CD4-positive, alpha-beta T cell treated with Interleukin-15 for 4 hours (primary cell): ENCODE data around the gene TRPC1.

Source experiments
- DNase-seq: peaks from one replicate; pipeline ENCODE4 v3.0.0-alpha.2; 2020; ENCODE audit warnings: low spot score

The TRPC1 gene

DNA sequence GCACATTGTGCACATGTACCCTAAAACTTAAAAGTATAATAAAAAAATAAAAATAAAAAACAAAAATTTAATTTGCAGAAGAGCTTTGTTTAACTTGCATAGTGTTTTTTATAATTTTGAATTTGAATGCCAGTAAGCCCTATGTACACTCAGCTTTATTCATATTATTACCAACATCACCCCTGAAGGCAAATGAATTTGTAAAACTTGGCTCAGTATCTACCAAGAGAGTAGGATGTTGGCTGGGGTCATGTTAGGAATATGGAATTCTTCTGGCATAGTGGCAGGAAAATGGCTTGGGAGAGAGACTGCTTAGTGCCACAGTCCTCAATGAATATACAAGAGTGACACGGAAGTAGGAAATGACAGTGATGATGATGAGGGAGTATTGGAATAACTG lies 30.7 kb downstream of the TRPC1 start:
- no peak for DNase-seq

DNA sequence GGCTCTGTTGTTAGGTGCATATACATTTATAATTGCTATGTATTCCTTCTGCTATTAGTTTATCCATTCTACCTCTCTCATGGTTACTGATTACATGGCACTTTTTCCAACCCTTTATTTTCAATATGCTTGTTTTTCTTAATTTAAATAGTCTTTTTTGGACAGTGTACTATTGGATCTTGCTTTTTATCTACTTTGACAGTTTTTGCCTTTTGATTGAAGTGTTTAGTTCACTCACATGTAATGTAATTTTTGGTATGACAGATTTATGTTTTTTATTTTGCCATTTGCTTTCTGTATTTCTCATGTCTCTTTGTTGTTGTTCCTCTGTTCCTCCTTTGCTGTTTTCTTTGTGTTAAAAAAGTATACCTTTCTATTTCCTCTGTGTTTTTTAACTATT lies 44.5 kb downstream of the TRPC1 start:
- DNase-seq, result no peak

DNA sequence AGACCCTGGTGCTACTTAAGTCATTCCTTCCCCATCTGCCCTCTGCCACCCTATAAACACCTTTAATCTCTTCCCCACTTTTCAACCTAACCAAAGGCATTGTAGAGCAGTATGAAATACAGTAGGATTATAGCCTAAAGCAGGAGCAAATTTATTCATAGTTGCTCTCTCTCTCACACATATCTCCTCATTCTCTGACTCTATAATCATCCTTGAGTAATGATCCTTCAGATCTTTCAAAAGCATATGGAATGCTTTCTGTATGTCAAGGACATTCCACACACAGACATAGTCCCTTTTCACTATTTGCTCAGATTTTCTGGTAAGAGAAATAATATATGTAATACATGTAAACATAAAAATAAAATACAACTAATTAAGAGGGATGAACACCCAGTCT lies 54.1 kb downstream of the TRPC1 start:
- no peak for DNase-seq

DNA sequence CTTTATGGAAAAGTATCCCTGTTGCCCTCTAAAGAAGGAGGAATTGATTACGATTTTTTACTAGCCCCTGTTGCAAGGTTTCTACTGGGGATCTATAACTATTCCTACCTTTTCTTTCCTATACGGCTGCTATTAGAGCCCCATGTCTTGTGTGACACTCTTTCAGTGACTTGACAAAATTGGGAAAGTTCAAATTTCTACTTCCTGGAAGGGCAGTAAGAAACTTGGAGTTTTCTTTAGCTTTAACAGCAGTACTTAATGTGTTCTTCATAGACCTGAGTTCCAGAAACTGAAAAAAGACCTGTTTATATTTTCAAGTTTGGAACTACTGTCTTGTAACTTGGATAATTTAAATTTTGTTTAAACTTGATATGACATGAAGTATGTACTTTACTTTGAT lies 54.7 kb downstream of the TRPC1 start:
- DNase-seq, result no peak

DNA sequence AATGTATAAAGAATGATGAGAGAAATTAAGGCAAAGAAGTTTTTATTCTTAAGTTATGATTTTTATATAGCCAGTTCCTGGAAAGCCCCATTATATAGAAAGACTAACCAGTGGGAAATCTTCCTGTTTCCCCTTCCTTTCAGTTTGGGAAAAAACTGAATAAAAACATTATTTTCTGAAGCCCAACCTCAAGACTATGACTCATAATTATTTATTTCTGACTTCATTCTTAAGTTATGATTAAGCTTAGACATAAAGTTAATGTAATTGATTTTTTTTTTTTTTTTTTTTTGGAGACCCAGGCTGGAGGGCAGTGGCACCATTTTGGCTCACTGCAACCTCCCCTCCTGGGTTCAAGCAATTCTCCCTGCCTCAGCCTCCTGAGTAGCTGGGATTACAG lies 55.8 kb downstream of the TRPC1 start:
- DNase-seq, result no peak

DNA sequence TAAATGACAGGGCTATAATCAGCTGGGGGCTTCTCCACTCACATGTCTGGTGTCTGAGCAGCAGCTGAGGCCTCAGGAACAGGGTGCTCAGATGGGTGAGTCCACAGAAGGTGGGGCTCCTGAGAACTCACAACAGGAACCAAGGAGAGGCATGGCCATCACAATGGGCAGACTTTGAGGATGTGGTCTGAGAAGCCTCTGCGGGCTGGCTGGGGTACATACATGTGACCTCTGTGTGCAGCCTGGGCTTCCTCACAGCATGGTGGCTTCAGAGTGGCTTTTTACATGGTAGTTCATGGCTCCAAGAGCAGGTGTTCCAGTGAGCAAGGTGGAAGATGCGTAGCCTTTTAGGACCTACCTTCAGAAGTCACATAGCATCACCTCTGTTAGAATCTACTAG lies 58.8 kb downstream of the TRPC1 start:
- DNase-seq, result no peak

DNA sequence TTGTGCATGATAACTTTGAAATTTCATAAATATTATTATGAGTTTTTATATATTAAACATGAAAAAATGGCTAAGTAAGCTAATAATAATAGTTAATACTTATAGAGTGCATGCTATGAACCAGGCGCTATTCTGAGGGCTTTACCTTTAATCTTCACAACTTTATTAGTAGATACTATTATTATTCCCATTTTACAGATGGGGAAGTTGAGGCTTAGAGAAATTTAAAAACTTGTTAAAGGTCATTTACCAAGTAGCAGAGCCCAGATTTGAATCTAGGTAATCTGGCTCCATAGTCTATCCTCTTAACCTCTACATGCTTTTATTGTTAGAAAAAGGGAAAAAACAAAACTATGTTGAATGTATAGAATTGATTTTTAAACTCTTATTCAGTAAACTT lies 60.4 kb downstream of the TRPC1 start:
- no peak for DNase-seq

DNA sequence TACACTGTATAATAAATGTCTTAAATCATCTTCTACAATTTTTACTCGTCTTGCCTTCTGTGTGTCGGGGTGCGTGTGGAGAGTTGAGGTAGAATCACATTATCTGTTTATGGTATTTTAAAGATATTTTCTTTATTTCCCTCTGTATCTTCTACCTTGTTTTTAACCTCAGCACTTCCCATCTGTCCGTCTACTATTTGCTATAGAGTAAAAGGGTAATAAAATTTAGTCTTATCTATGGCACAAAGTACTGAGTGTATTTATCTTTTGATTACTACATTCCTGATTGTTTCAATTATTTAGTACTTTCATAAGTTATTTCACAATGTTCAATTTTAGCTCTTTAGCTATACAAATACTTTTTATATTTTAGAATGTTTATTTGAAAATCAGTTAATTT lies 62.2 kb downstream of the TRPC1 start:
- DNase-seq, result no peak

DNA sequence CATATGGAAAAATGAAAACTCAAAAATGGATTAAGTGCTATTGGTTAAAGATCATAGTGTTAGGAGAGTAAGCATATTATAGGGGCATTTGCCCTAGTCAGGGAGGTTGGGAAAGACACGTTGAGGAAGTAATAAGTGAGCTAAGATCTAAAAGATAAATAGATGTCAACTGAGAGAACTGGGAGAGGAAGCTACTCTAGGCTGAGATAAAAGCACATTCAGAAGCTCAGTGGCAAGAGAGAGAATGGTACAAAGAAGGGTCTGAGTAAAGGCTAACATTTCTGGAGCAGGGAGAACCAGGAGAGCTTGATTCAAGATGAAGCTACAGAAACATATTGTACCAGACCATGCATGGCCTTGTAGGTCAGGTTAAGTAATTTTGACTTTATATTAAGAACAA lies 63.9 kb downstream of the TRPC1 start:
- no peak for DNase-seq

DNA sequence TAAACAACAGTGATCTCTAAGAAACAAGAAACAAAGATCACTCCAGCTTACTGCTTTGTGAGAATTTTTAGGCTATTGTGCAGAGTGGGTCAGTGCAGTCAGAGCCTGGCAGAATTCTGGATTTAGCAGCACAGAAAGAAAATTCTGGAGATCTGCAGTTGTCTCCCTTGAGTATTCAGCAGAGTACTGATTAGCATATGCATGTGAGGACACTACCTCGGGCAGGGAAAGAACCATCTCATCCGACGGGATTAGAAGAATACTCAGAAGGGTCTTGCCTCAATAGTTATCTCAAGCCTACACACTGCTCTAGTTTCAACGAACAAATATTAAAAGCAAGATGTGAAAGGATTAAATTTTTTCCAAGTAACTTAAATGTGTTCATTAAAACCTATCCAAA lies 70.7 kb downstream of the TRPC1 start:
- DNase-seq, result no peak

DNA sequence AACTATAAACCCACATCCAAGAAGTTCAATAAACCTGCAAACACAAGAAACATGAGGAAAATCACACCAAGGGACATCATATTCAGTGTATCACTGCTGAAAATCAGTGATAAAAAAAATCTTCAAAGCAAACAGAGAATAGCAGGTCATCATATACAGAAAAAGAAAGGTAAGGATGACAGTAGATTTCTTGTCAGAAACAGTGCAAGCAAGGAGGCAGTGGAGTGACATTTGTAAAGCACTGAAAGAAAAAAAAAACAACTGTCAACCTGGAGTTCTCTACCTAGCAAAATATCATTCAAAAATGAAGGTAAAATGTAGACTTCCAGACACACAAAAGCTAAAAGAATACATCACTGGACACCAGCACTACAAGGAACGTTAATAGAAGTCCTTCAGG lies 71.5 kb downstream of the TRPC1 start:
- no peak for DNase-seq

DNA sequence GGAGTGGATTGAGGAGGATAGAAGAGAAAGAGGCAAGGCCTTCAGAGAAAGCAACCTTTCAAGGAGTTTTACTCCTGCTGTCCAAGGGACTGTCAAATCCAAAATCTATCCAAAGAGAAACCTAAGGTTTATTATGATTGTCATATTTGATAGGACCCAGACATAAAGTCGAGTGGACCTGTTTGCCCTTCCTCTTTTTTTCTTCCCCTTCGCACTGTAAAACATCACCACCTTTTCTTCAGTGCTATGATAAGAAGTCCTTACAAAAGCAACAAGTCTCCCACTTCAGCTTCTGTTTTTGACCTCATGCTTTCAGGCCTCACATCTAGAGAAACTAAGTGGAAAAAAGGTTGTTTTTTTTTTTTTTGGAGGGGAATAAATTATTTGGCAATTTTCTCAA lies 73.0 kb downstream of the TRPC1 start:
- DNase-seq, result no peak

DNA sequence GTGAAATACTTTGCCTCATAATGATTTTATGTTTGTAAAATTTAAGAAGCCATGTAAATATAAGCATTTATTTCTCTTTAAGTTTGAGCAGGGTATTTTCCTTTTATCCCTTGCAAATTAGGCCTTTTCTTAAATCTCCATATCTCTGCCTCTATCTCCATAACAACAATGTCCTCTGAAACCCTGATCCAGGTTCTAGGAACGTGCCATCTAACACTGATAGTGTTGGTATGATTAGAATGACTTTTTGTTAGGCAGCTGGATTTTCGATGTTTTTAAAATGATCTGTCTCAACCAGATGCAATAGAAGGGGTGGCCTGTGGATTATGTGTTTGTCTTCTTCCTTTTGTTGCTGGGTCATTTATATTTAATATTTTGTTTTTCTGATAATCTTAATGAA lies 77.9 kb downstream of the TRPC1 start:
- DNase-seq, result no peak

DNA sequence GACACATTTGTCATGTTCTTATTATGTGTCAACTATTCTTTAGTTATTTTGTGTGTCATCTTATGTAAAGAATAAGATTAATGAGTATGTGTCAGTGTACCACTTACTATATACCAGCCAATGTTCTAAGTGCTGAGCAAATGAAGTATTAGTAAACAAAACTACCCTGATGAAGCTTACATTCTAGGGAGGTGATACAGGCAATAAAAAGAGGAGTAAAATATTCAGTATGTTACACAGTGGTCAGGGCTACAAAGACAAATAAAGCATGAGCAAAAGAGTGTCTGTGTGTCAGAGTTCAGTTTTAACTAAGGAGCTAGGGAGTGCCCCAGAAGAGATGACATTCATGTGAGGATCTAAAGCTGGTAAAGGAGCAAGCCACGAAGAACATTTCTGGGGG lies 79.1 kb downstream of the TRPC1 start:
- no peak for DNase-seq

DNA sequence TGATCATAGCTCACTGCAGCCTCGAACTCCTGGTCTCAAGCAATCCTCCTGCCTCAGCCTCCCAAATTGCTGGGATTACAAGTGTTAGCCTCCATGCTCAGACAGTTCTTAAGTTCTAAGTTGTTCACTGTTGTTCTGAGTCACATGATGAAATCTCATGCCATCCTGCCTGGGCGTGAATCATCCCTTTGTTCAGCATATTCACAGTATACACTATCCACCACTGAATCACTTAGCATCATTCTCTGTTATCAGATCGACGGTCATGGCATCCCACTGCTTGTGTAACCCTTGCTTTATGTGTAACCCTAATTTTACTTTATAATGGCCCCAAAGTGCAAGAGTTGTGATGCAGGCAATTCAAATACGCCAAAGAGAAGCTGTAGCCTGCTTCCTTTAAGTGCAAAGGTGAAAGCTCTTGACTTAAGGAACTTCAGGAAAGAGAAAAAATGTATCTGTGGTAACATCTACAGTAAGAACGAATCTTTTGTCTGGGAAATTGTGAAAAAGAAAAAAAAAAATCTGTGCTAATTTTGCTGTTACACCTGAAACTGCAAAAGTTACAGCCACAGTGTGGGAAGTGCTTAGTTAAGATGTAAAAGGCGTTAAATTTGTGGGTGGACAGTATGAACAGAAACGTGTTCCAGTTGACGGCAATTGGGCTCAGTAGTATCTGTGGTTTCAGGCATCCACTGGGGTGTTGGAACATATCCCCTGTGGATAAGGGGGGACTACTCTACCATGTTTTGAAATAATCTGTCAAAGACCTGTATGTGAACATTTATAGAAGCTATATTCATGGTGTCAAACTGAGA lies 84.5 kb downstream of the TRPC1 start:
- no peak for DNase-seq

DNA sequence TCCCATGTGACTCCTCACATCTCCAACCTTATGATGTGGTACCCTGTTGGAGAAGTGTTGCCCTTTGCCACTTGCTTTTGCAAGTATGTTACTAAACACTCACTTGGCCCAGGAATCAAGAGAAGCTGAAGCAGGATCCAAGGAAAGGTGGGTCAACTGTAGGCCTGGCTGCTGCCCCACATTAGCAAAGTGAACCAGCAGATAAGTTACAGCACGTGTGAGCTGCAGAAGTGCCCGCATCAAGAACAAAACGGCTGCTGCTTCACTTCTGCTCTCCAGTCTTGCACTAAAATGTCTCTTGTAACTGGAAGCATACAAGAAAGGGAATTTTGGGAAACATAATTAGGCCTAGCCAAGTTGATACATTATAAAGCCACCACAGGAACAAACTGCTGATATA lies 85.4 kb downstream of the TRPC1 start:
- no peak for DNase-seq

DNA sequence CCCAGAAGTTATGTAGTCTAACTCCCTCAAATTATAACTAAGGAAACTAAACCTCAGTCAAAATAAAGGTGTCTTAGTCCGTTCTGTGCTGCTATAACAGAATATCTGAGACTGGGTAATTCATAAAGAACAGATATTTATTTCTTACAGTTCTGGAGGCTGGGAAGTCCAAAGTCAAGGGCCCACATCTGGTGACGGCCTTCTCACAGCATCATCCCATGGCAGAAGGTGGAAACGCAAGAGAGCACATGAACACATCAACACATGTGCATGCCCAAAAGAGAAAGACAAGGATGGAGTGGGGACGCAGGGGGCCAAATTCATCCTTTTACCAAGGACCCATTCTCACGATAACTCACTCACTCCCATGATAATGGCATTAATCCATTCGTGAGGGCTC lies 92.0 kb downstream of the TRPC1 start:
- no peak for DNase-seq

DNA sequence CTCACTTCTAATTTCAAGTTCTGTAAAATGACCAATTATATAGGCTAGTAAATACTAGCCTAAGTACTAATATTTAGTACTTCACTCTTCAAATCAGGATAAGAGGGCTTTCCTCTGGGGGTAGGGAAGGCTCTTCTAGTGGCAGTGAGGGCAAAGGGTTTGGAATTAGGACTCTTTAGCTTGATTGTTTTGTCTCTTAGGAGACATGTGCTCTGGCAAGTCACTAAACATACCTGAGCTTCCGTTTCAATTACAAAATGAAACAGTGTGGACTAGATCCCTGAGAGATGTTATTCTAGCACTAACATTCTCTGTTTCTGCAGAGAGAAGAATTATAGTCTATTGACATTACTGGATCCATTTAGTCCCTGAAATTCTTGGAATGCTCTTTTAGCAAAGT lies 93.5 kb downstream of the TRPC1 start:
- no peak for DNase-seq

DNA sequence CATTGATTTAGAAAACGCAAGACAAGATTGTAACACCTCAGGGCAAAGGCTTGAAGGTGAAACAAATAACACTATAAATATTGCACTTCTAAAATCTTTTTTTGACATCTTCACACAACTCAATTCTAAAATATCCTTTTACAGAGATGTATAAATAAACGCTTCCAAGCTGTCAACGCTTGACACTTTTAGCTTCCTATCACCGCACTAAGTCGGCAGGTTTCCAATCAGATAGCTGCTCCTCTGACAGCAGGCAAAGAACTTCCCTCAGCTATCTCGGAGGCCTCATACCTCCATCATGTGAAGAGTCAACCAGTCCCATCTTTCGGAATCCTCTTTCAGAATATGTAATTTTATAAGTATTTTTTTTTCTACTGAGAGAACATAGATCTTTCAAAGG lies 94.1 kb downstream of the TRPC1 start:
- DNase-seq, result no peak

DNA sequence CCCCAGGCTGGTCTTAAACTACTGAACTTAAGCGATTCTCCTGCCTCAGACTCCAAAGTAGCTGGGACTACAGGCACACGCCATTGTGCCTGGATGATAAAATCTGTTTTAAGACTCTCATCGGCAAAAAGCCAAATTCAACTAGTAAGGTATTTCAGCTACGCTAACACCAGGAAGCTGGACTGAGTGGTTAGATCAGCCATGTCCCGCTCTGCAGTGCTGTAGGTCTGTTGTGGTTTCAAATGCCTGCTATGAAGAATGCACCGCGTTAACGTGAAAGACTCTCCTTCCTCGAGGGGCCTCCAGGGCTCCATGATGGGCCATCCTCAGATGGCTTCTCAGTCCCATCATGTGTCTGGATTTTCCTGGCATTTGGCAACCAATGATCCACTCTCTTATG lies 94.8 kb downstream of the TRPC1 start:
- DNase-seq, result no peak

DNA sequence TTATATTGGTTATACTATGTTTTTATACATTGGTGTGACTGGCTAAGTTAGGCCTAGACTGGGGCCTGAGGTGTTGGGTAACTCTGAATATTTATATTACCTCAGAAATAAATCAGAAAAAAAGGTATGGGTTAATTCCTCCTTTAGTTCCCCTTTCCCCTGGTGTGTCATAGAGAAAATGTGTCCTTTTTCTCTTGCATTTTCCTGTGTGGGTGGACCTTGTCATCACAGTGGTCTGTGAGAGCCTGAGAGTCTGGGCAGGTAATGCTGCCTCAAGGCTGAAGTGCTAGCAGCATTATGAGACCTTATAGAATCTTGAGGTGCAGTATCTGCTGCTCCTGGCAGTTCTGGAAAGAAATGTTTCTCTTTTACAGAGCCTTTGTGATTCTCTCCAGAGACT lies 95.3 kb downstream of the TRPC1 start:
- no peak for DNase-seq

DNA sequence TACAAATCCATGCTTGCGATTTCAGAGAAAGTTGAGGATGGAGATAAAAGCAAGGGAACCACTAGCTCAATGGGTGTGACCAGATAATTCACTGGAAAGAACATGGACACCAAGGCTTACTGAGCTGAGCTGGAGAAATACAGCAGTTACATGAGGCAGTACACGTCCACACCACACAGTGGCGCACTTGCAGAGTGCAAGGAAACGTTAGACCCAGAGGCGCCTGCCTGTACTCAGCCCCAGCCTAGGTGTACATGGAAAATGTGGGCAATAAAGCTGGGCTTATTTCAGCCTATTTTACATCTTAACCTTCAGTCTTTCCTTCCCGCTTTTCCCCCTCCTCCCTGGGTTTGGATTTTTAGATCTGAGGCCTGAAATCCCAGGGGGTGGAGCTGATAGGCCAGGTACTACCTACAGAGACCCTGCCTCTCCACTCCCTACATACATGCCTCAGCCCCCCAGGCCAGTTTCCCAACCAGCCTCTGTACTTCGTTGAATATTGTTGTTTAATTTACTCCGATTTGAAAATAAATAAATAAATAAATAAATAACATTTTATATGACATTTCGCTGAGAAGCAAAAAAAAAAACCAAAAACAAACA lies 105.0 kb downstream of the TRPC1 start:
- DNase-seq, result peak; percentile 46

DNA sequence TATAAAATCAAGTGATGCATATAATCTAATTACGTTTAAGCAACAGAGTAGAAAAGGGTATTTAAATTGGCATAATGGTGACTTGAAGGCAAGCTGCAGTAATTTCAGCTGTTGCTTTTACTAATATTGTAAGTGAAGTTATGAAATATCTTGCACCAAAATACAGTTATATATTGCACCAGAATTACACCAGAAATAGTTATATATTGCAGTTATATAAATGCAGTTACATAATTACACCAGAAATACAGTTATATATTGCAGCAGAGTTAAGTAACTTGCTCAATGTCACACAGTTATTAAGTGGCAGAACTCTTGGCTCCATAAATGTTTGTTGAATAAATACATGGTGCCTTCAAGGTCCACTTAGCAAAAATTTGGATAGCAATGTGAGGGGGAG lies 113.7 kb downstream of the TRPC1 start:
- DNase-seq, result no peak

DNA sequence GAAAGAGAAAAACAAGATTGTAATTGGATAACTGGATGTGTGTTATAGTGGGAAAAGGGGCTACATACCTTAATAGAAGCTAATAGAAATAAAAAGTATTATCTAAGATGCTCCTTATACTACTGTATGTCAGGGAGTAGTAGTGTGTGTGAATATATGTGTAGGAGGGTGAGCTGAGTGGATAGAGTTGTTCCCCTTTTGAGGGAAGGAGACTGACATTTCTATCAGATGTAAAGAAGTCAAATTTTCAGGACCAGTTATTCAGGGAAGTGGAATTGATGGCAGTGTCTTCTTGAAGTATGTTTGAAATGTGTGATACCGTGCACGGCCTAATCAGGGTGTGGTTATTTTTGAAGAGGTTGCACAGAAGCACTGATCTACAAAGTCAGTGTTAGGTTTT lies 116.0 kb downstream of the TRPC1 start:
- DNase-seq, result no peak
